ENCODE results near the gene CCDC57. TPM values are rescaled to one million over a fixed set of nuclear protein-coding genes. Genes with fewer than 3 reads are reported as not detected.

CCDC57 gene
- total RNA-seq, 2 donors from 2014 or later = 24.5 to 46.1 TPM

- Histone ChIP-seq H3K4me3 (no peak overlapping the region), H3K4me1 (peaks cover 14% of the 10 kb centered on the region), H3K27me3 (no peaks in the 10 kb centered on the region), H3K9ac (ENCODE audit: low read depth in 2 of 2, low read length in 2 of 2) (peak overlapping the region in 1 of 2 donors; percentile 82), H3K27ac (no peak overlapping the region), H3K9me3 (no peaks in the 10 kb centered on the region), H3K36me3 (no peaks in the 10 kb centered on the region)
- intact Hi-C loops (cut with DNase I) = no loop called here
- TF ChIP-seq CTCF (IDR thresholded peaks at IDR 0.05) = no peak
- no peak for DNase-seq
These were observed 105.2 kb downstream of the CCDC57 start for GRCh38 chr17:82107341-82107860.

- Histone ChIP-seq H3K4me3 (peak overlapping the region; percentile 25), H3K36me3 (no peaks in the 10 kb centered on the region), H3K27ac (peak overlapping the region; percentile 86), H3K27me3 (no peaks in the 10 kb centered on the region), H3K9me3 (no peaks in the 10 kb centered on the region), H3K9ac (ENCODE audit: low read depth in 2 of 2, low read length in 2 of 2) (peak overlapping the region; percentile 52 to 82), H3K4me1 (peaks cover 14% of the 10 kb centered on the region)
- TF ChIP-seq CTCF (IDR thresholded peaks at IDR 0.05) = peak; percentile 7
- no peak for DNase-seq
- intact Hi-C loops (cut with DNase I) = no loop called here
These were observed 105.8 kb downstream of the CCDC57 start for GRCh38 chr17:82106688-82107305.

- Histone ChIP-seq H3K9me3 (no peaks in the 10 kb centered on the region), H3K27me3 (no peaks in the 10 kb centered on the region), H3K9ac (ENCODE audit: low read depth in 2 of 2, low read length in 2 of 2) (peak overlapping the region; percentile 57 to 82), H3K36me3 (no peaks in the 10 kb centered on the region), H3K4me1 (peaks cover 21% of the 10 kb centered on the region), H3K27ac (peak overlapping the region; percentile 86), H3K4me3 (peak overlapping the region; percentile 25)
- intact Hi-C loops (cut with DNase I) = no loop called here
- DNase-seq = peak; percentile 78
- peak; percentile 19 for TF ChIP-seq CTCF (IDR thresholded peaks at IDR 0.05)
These were observed 106.6 kb downstream of the CCDC57 start for GRCh38 chr17:82105882-82106687.

- H3K9me3 ChIP-seq = no peaks in the 10 kb centered on the region
- no peak for DNase-seq
- no peak overlapping the region for H3K4me3 ChIP-seq
- TF ChIP-seq CTCF (IDR thresholded peaks at IDR 0.05) = no peak
- no peaks in the 10 kb centered on the region for H3K27me3 ChIP-seq
- intact Hi-C loops (cut with DNase I) = no loop called here
- peaks cover 22% of the 10 kb centered on the region for H3K4me1 ChIP-seq
- H3K27ac ChIP-seq = no peak overlapping the region
- peak overlapping the region; percentile 57 to 82 for H3K9ac ChIP-seq (ENCODE audit: low read depth in 2 of 2, low read length in 2 of 2)
- H3K36me3 ChIP-seq = no peaks in the 10 kb centered on the region
These were observed 107.2 kb downstream of the CCDC57 start for GRCh38 chr17:82105417-82105881.

GRCh38 chr17:82104797-82105416, 107.7 kb downstream of the CCDC57 start:
- H3K27ac ChIP-seq = no peak overlapping the region
- no peaks in the 10 kb centered on the region for H3K9me3 ChIP-seq
- DNase-seq = no peak
- intact Hi-C loops (cut with DNase I) = no loop called here
- peaks cover 25% of the 10 kb centered on the region for H3K4me1 ChIP-seq
- no peak for TF ChIP-seq CTCF (IDR thresholded peaks at IDR 0.05)
- H3K9ac ChIP-seq (ENCODE audit: low read depth in 2 of 2, low read length in 2 of 2) = no peak overlapping the region
- no peaks in the 10 kb centered on the region for H3K27me3 ChIP-seq
- no peak overlapping the region for H3K4me3 ChIP-seq
- H3K36me3 ChIP-seq = no peaks in the 10 kb centered on the region
